NCI-H748 (cell line): ENCODE measurements around the gene ILKAP.

ENCODE experiments used
- DNase-seq: peaks from one replicate; lab custom pipeline; 2025; ENCODE audit not compliant: unreplicated experiment; lab: John Stamatoyannopoulos, UW

The ILKAP gene

GRCh38 chr2:238166391-238167343 is 36.8 kb downstream of the ILKAP start:
- DNase-seq, result no peak

GRCh38 chr2:238165288-238165921 is 38.1 kb downstream of the ILKAP start:
- DNase-seq, result no peak

GRCh38 chr2:238164906-238165287 is 38.6 kb downstream of the ILKAP start:
- no peak for DNase-seq

- DNase-seq, result peak; percentile 30
These were observed 39.9 kb downstream of the ILKAP start for GRCh38 chr2:238163481-238164198.

GRCh38 chr2:238162846-238163441 is 40.6 kb downstream of the ILKAP start:
- peak; percentile 20 for DNase-seq

- no peak for DNase-seq
These were observed 41.1 kb downstream of the ILKAP start for GRCh38 chr2:238162251-238162845.

GRCh38 chr2:238161291-238162051 is 42.0 kb downstream of the ILKAP start:
- DNase-seq, result no peak

- DNase-seq, result peak; percentile 14
These were observed 43.0 kb downstream of the ILKAP start for GRCh38 chr2:238160206-238161129.

- DNase-seq, result no peak
These were observed 43.8 kb downstream of the ILKAP start for GRCh38 chr2:238159661-238160205.

- DNase-seq, result peak; percentile 48
These were observed 44.4 kb downstream of the ILKAP start for GRCh38 chr2:238159071-238159539.

- DNase-seq, result peak; percentile 67
These were observed 44.9 kb downstream of the ILKAP start, which contains the start of gene ERFE for GRCh38 chr2:238158509-238159070. ERFE (plus strand) TSS chr2:238158970; CDS start chr2:238159008, 38 bp downstream.

GRCh38 chr2:238158018-238158508 is 45.4 kb downstream of the ILKAP start:
- DNase-seq, result no peak

- no peak for DNase-seq
These were observed 45.9 kb downstream of the ILKAP start for GRCh38 chr2:238157506-238158017.

GRCh38 chr2:238155761-238156694 is 47.5 kb downstream of the ILKAP start:
- DNase-seq, result no peak

GRCh38 chr2:238155051-238155760 is 48.3 kb downstream of the ILKAP start:
- no peak for DNase-seq

- DNase-seq, result no peak
These were observed 48.9 kb downstream of the ILKAP start for GRCh38 chr2:238154570-238154969.
